Caco-2 (cell line): ENCODE data around the gene LGALS14. TPM values are rescaled to one million over a fixed set of nuclear protein-coding genes. Genes with fewer than 3 reads are reported as not detected.

Source experiments
- BruUV-seq: library from RNA; stranded (reverse); fragments of 400-500 nt; replicated peaks from 2 replicates; lab custom pipeline; 2021; lab: Mats Ljungman, UMichigan
- CTCF ChIA-PET: fragments of 300-600 bp; sonication (Branson Sonifier 250); formaldehyde crosslinking; loops from one replicate; lab custom pipeline; 2022; ENCODE audit warnings: antibody characterized with exemption; lab: Charles Lee
- POLR2A ChIA-PET: fragments of 300-600 bp; sonication (Branson Sonifier 250); formaldehyde crosslinking; loops from one replicate; lab custom pipeline; 2022; ENCODE audit warnings: antibody characterized with exemption; lab: Charles Lee
- DNase-seq, 2 experiments: peaks; one replicate each; pipeline versions ENCODE4 v3.0.0 to v3.0.0-alpha.2; 2020 to 2022
- H3K27me3 ChIP-seq: replicated peaks from 2 replicates; pipeline ENCODE4 v1.6.0; 2011; ENCODE audit warnings: low read length; ENCODE audit not compliant: control insufficient read depth, insufficient read depth
- H3K36me3 ChIP-seq: 2 replicates; pipeline ENCODE4 v1.5.1; 2011; ENCODE audit warnings: low read length; ENCODE audit not compliant: control insufficient read depth, insufficient read depth
- H3K4me1 ChIP-seq: fragments of 250-450 bp; sonication (Bioruptor Pico); 2 replicates; pipeline ENCODE4 v1.5.1; 2020; ENCODE audit warnings: mild to moderate bottlenecking
- H3K4me3 ChIP-seq: 2 replicates; pipeline ENCODE4 v1.5.1; 2011; ENCODE audit warnings: low read depth, mild to moderate bottlenecking, control low read depth, low read length
- H3K9me3 ChIP-seq: fragments of 250-450 bp; sonication (Bioruptor Pico); 2 replicates; pipeline ENCODE4 v1.5.1; 2020; ENCODE audit warnings: mild to moderate bottlenecking, moderate library complexity
- H3K27ac Mint-ChIP-seq: one replicate; pipeline ENCODE4 v1.8.0; 2022; ENCODE audit warnings: mixed read lengths; ENCODE audit not compliant: unreplicated experiment
- H3K27me3 Mint-ChIP-seq: one replicate; pipeline ENCODE4 v1.8.0; 2022; ENCODE audit warnings: mixed read lengths; ENCODE audit not compliant: insufficient read depth, unreplicated experiment
- H3K36me3 Mint-ChIP-seq: one replicate; pipeline ENCODE4 v1.8.0; 2022; ENCODE audit warnings: mild to moderate bottlenecking, mixed read lengths; ENCODE audit not compliant: insufficient read depth, unreplicated experiment
- H3K4me1 Mint-ChIP-seq: one replicate; pipeline ENCODE4 v1.8.0; 2022; ENCODE audit warnings: low read depth, mixed read lengths; ENCODE audit not compliant: unreplicated experiment
- H3K4me3 Mint-ChIP-seq: one replicate; pipeline ENCODE4 v1.8.0; 2022; ENCODE audit warnings: mild to moderate bottlenecking, moderate library complexity, mixed read lengths; ENCODE audit not compliant: unreplicated experiment
- H3K9me3 Mint-ChIP-seq: one replicate; pipeline ENCODE4 v1.8.0; 2022; ENCODE audit warnings: mixed read lengths; ENCODE audit not compliant: unreplicated experiment
- CTCF ChIP-seq, 2 experiments: fragments of 200-600 bp in 1 of 2; IDR thresholded peaks; 1 replicate in 1 of 2; 2 replicates in 1 of 2; pipeline versions ENCODE4 v1.5.1 to v1.8.0; 2011 to 2022; ENCODE audit warnings: antibody characterized with exemption in 1 of 2, control low read depth in 1 of 2, inconsistent platforms in 1 of 2, low read depth in 1 of 2, low read length in 1 of 2, mild to moderate bottlenecking in 1 of 2, moderate library complexity in 1 of 2; ENCODE audit not compliant: insufficient read depth in 1 of 2, severe bottlenecking in 1 of 2, unreplicated experiment in 1 of 2
- intact Hi-C: fragments of 100-400 bp; cut with micrococcal nuclease; formaldehyde crosslinking; loops from one replicate; pipeline ENCODE4 v1.10.0; 2022; ENCODE audit not compliant: unreplicated experiment
- total RNA-seq: library from RNA; stranded (reverse); gene quantifications from 2 replicates; pipeline ENCODE4 v1.2.3, GENCODE V29; 2022

The LGALS14 gene
- total RNA-seq, 1 experiment from 2014 or later: 1.2 TPM

GRCh38 chr19:39746836-39747529, 42.7 kb downstream of the LGALS14 start:
- no peaks in the 10 kb centered on the region for H3K36me3 Mint-ChIP-seq
- no peak for DNase-seq
- intact Hi-C loops: no loop called here
- no peak overlapping the region for H3K27ac Mint-ChIP-seq
- H3K4me1 Mint-ChIP-seq: no peaks in the 10 kb centered on the region
- no peaks in the 10 kb centered on the region for H3K4me1 ChIP-seq
- no peak overlapping the region for H3K4me3 Mint-ChIP-seq
- no TSS peak for BruUV-seq
- no peaks in the 10 kb centered on the region for H3K9me3 ChIP-seq
- CTCF ChIA-PET: interaction anchor here (0.6 kb wide), 1 partner anchor 18 kb away, joined by 3 read pairs; no protein-coding TSS in a partner anchor
- H3K4me3 ChIP-seq: no peak overlapping the region
- H3K27me3 Mint-ChIP-seq: peaks cover 24% of the 10 kb centered on the region
- no peaks in the 10 kb centered on the region for H3K36me3 ChIP-seq
- POLR2A ChIA-PET: no interaction called here
- H3K27me3 ChIP-seq: no peaks in the 10 kb centered on the region
- no peak for TF ChIP-seq CTCF (IDR thresholded peaks at IDR 0.05; ENCODE audit: insufficient read depth in 1 of 2, low read depth in 1 of 2, low read length in 1 of 2, severe bottlenecking in 1 of 2, unreplicated experiment in 1 of 2)
- no peaks in the 10 kb centered on the region for H3K9me3 Mint-ChIP-seq

DNA sequence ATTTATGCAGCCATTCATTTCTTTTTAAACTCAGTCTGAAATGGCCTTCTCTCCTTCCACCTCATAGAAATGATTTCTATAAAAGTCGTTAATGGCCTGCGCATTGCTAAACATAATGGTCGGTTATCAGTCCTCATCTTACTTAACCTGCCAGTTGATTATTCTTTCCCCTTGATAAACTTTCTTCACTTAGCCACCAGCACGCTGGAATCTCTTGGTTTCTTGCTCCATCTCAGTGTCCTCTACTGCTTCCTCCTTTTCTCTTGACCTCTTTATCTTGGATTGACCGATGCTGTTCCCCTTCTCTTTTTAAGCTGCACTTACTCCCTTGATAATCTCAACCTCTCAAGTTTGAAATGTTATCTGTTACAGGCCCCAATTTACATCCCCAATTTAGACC, 45.7 kb downstream of the LGALS14 start:
- BruUV-seq: no TSS peak
- POLR2A ChIA-PET: no interaction called here
- H3K4me3 Mint-ChIP-seq: no peak overlapping the region
- Histone ChIP-seq H3K27me3 (no peaks in the 10 kb centered on the region), H3K4me1 (no peaks in the 10 kb centered on the region), H3K36me3 (no peaks in the 10 kb centered on the region), H3K4me3 (no peak overlapping the region), H3K9me3 (no peaks in the 10 kb centered on the region)
- TF ChIP-seq CTCF (IDR thresholded peaks at IDR 0.05; ENCODE audit: insufficient read depth in 1 of 2, low read depth in 1 of 2, low read length in 1 of 2, severe bottlenecking in 1 of 2, unreplicated experiment in 1 of 2): no peak
- H3K27ac Mint-ChIP-seq: no peak overlapping the region
- peaks cover 17% of the 10 kb centered on the region for H3K27me3 Mint-ChIP-seq
- intact Hi-C loops: no loop called here
- no peak for DNase-seq
- no peaks in the 10 kb centered on the region for H3K36me3 Mint-ChIP-seq
- no peaks in the 10 kb centered on the region for H3K9me3 Mint-ChIP-seq
- no peaks in the 10 kb centered on the region for H3K4me1 Mint-ChIP-seq
- CTCF ChIA-PET: no interaction called here

GRCh38 chr19:39752390-39752789, 48.1 kb downstream of the LGALS14 start:
- intact Hi-C loops: no loop called here
- H3K9me3 Mint-ChIP-seq: no peaks in the 10 kb centered on the region
- Histone ChIP-seq H3K4me1 (no peaks in the 10 kb centered on the region), H3K9me3 (no peaks in the 10 kb centered on the region), H3K36me3 (no peaks in the 10 kb centered on the region), H3K4me3 (no peak overlapping the region), H3K27me3 (peaks cover 2% of the 10 kb centered on the region)
- H3K27me3 Mint-ChIP-seq: peaks cover 14% of the 10 kb centered on the region
- no peak for DNase-seq
- H3K4me3 Mint-ChIP-seq: no peak overlapping the region
- POLR2A ChIA-PET: no interaction called here
- no peak overlapping the region for H3K27ac Mint-ChIP-seq
- no peaks in the 10 kb centered on the region for H3K36me3 Mint-ChIP-seq
- TF ChIP-seq CTCF (IDR thresholded peaks at IDR 0.05; ENCODE audit: insufficient read depth in 1 of 2, low read depth in 1 of 2, low read length in 1 of 2, severe bottlenecking in 1 of 2, unreplicated experiment in 1 of 2): no peak
- H3K4me1 Mint-ChIP-seq: no peaks in the 10 kb centered on the region
- no TSS peak for BruUV-seq
- CTCF ChIA-PET: no interaction called here
